ENCODE results near the gene TMEM74B. TPM values are rescaled to one million over a fixed set of nuclear protein-coding genes. Genes with fewer than 3 reads are reported as not detected.

Gene TMEM74B
- total and polyA plus RNA-seq, 9 of the 15 experiments (the other 6 are each of a cell fraction or from before 2014, with no cell fraction given): 0.24 to 19.0 (median 7.5) TPM

DNA sequence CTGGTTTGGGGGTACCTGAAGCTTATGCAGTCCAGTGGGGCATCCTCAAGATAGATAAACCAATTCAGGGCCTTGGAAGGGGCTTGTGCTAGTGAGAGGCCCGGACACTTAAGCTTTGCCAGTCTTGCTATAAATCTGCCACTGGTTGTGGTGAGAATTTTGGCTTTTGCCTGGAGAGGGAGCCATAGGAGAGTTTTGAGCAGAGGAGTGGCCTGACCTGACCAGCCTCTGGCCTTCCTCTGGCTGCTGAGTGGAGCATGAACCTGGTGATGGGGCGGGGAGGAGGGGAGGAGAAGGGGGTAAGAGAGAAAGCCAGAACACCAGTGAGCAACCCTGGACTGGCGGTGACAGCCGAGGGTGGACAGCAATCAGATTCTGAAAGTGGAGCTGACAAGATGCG lies 7.1 kb downstream of the TMEM74B start (continued):
- TF ChIP-seq, protein P1, sequence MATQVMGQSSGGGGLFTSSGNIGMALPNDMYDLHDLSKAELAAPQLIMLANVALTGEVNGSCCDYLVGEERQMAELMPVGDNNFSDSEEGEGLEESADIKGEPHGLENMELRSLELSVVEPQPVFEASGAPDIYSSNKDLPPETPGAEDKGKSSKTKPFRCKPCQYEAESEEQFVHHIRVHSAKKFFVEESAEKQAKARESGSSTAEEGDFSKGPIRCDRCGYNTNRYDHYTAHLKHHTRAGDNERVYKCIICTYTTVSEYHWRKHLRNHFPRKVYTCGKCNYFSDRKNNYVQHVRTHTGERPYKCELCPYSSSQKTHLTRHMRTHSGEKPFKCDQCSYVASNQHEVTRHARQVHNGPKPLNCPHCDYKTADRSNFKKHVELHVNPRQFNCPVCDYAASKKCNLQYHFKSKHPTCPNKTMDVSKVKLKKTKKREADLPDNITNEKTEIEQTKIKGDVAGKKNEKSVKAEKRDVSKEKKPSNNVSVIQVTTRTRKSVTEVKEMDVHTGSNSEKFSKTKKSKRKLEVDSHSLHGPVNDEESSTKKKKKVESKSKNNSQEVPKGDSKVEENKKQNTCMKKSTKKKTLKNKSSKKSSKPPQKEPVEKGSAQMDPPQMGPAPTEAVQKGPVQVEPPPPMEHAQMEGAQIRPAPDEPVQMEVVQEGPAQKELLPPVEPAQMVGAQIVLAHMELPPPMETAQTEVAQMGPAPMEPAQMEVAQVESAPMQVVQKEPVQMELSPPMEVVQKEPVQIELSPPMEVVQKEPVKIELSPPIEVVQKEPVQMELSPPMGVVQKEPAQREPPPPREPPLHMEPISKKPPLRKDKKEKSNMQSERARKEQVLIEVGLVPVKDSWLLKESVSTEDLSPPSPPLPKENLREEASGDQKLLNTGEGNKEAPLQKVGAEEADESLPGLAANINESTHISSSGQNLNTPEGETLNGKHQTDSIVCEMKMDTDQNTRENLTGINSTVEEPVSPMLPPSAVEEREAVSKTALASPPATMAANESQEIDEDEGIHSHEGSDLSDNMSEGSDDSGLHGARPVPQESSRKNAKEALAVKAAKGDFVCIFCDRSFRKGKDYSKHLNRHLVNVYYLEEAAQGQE (IDR thresholded peaks at IDR 0.05; ENCODE audit: borderline replicate concordance): peak; percentile 58; the same call in 1 of the 2 replicates
- TF ChIP-seq, protein P1 (CRISPR knock-in tag; IDR thresholded peaks at IDR 0.05; ENCODE audit: low read depth): no peak

Measured in K562 (cell line).